MCF 10A (cell line): ENCODE data around the gene SETD9. TPM values are rescaled to one million over a fixed set of nuclear protein-coding genes. Genes with fewer than 3 reads are reported as not detected.

Experiments used
- BruUV-seq: library from RNA; stranded (reverse); fragments of 400-500 nt; replicated peaks from 2 replicates; lab custom pipeline; 2021; lab: Mats Ljungman, UMichigan
- CTCF ChIA-PET: fragments of 300-600 bp; sonication (Branson Sonifier 250); formaldehyde crosslinking; extraction: SDS; loops from one replicate; lab custom pipeline; 2021; ENCODE audit warnings: antibody characterized with exemption, inconsistent platforms; lab: Yijun Ruan, JAX
- POLR2A ChIA-PET: fragments of 300-600, 350-650 bp; sonication (Branson Sonifier 250); formaldehyde crosslinking; extraction: SDS; loops from one replicate; lab custom pipeline; 2020; ENCODE audit warnings: antibody characterized with exemption, inconsistent platforms; lab: Yijun Ruan, JAX
- DNase-seq: peaks from one replicate; pipeline ENCODE4 v3.0.0-alpha.2; 2018; ENCODE audit not compliant: unreplicated experiment
- H3K27ac Mint-ChIP-seq: one replicate; pipeline ENCODE4 v1.8.0; 2022; ENCODE audit warnings: mild to moderate bottlenecking, low read depth, mixed read lengths; ENCODE audit not compliant: unreplicated experiment
- H3K27me3 Mint-ChIP-seq: one replicate; pipeline ENCODE4 v1.8.0; 2022; ENCODE audit warnings: mixed read lengths; ENCODE audit not compliant: insufficient read depth, unreplicated experiment
- H3K36me3 Mint-ChIP-seq: one replicate; pipeline ENCODE4 v1.8.0; 2022; ENCODE audit warnings: mild to moderate bottlenecking, moderate library complexity, mixed read lengths; ENCODE audit not compliant: insufficient read depth, unreplicated experiment
- H3K4me1 Mint-ChIP-seq: one replicate; pipeline ENCODE4 v1.8.0; 2022; ENCODE audit warnings: mixed read lengths; ENCODE audit not compliant: insufficient read depth, unreplicated experiment
- H3K4me3 Mint-ChIP-seq: one replicate; pipeline ENCODE4 v1.8.0; 2022; ENCODE audit warnings: mild to moderate bottlenecking, moderate library complexity, mixed read lengths; ENCODE audit not compliant: unreplicated experiment
- H3K9me3 Mint-ChIP-seq: one replicate; pipeline ENCODE4 v1.8.0; 2022; ENCODE audit warnings: mixed read lengths; ENCODE audit not compliant: unreplicated experiment
- intact Hi-C: fragments of 100-400 bp; cut with micrococcal nuclease; formaldehyde crosslinking; loops from 2 replicates; pipeline ENCODE4 v1.14.1; 2022
- total RNA-seq: library from RNA; stranded (reverse); gene quantifications from 2 replicates; pipeline ENCODE4 v1.2.3, GENCODE V29; 2022
- TF ChIP-seq, protein P1 (sequence below): fragments of 200-600 bp; IDR thresholded peaks from one replicate; pipeline ENCODE4 v1.8.0; 2022; ENCODE audit warnings: antibody characterized with exemption, mild to moderate bottlenecking; ENCODE audit not compliant: unreplicated experiment

The SETD9 gene
- total RNA-seq, 1 experiment from 2014 or later: 11.5 TPM

DNA sequence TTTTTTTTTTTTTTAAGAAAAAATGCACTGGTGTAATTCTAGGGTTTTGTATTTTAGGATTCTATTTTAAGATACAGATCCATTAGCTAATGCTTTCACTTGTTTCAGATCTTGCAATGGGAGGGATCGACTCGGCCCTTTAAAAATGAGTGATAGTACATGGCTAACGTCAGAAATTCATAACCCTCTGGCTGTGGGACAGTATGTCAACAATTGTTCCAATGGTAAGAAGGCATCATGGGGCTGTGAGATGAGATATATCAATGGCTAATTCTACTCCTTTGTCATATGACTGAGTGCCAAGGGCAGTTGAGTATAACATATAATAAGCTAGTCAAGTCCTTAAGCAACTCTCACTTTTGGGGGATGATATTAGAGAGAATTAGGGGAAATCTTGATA, 4.4 kb downstream of the SETD9 start:
- Mint-ChIP-seq H3K4me3 (no peak overlapping the region), H3K36me3 (no peaks in the 10 kb centered on the region), H3K27ac (no peak overlapping the region), H3K9me3 (no peaks in the 10 kb centered on the region), H3K27me3 (no peaks in the 10 kb centered on the region), H3K4me1 (peaks cover 3% of the 10 kb centered on the region)
- intact Hi-C loops: no loop called here
- DNase-seq: no peak
- no TSS peak for BruUV-seq
- POLR2A ChIA-PET: interaction anchor here (0.6 kb wide), 1 partner anchor 414 kb away, joined by 4 read pairs; no protein-coding TSS in a partner anchor
- CTCF ChIA-PET: interaction anchor here (0.6 to 0.9 kb wide), 3 partner anchors 101 to 308 kb away, joined by 3 to 4 read pairs (median 4); no protein-coding TSS in a partner anchor
- TF ChIP-seq, protein P1, sequence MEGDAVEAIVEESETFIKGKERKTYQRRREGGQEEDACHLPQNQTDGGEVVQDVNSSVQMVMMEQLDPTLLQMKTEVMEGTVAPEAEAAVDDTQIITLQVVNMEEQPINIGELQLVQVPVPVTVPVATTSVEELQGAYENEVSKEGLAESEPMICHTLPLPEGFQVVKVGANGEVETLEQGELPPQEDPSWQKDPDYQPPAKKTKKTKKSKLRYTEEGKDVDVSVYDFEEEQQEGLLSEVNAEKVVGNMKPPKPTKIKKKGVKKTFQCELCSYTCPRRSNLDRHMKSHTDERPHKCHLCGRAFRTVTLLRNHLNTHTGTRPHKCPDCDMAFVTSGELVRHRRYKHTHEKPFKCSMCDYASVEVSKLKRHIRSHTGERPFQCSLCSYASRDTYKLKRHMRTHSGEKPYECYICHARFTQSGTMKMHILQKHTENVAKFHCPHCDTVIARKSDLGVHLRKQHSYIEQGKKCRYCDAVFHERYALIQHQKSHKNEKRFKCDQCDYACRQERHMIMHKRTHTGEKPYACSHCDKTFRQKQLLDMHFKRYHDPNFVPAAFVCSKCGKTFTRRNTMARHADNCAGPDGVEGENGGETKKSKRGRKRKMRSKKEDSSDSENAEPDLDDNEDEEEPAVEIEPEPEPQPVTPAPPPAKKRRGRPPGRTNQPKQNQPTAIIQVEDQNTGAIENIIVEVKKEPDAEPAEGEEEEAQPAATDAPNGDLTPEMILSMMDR: no peak

DNA sequence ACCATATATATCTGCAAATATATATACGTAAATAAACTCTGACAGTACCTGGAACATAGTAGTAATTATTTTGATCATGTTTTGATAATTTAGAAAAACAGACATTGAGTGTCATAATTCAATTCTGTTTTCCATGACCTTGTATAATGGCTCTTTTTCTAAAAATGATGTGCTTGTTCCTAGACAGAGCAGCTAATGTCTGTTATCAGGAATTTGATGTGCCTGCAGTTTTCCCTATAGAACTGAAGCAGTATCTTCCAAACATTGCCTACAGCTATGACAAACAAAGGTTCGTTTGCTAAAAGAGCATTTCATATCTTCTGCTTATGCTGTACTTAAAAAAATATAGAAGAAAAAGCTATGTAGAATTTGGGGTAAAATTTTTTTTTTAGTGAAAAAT, 5.3 kb downstream of the SETD9 start:
- H3K4me1 Mint-ChIP-seq: no peaks in the 10 kb centered on the region
- BruUV-seq: no TSS peak

DNA sequence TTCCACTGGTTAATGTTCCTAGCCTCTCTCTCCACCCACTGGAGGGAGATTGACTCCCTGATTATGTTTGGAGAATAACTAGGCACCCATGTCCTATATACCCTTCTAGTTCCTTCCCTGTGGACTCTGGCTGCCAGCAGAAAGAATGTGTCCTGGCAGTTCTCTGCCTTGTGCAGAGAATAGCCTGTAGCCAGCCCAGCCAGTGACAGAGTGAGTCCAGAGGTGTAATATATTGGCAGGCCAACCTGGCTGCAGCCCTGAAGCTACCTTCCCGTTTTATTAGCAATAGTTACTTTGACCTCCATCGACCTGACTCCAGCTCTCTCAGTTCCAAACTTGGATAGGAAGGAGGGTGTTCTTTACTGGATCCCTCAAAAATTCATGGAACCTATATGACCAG, 8.1 kb downstream of the SETD9 start:
- H3K4me3 Mint-ChIP-seq: no peak overlapping the region
- intact Hi-C loops: no loop called here
- H3K27ac Mint-ChIP-seq: no peak overlapping the region
- ChIA-PET CTCF (interaction anchor here (0.9 to 3.1 kb wide), 4 partner anchors 15 to 221 kb away, joined by 3 to 15 read pairs (median 5); no protein-coding TSS in a partner anchor), POLR2A (interaction anchor here (0.7 to 1.6 kb wide), 2 partner anchors 7 to 9 kb away, joined by 3 to 7 read pairs; partner anchors contain the start of gene SETD9)
- no peaks in the 10 kb centered on the region for H3K4me1 Mint-ChIP-seq
- peaks cover 20% of the 10 kb centered on the region for H3K36me3 Mint-ChIP-seq
- DNase-seq: no peak
- TF ChIP-seq, protein P1: no peak
- no TSS peak for BruUV-seq
- H3K9me3 Mint-ChIP-seq: no peaks in the 10 kb centered on the region
- no peaks in the 10 kb centered on the region for H3K27me3 Mint-ChIP-seq

More for the DNA sequence above, 5.3 kb downstream of the SETD9 start:
- DNase-seq: no peak
- no peak overlapping the region for H3K4me3 Mint-ChIP-seq
- H3K27me3 Mint-ChIP-seq: no peaks in the 10 kb centered on the region
- no peaks in the 10 kb centered on the region for H3K36me3 Mint-ChIP-seq
- POLR2A ChIA-PET: no interaction called here
- TF ChIP-seq, protein P1: no peak
- intact Hi-C loops: no loop called here
- CTCF ChIA-PET: interaction anchor here (0.6 to 0.9 kb wide), 4 partner anchors 30 to 351 kb away, joined by 3 to 4 read pairs (median 3); no protein-coding TSS in a partner anchor
- no peak overlapping the region for H3K27ac Mint-ChIP-seq
- H3K9me3 Mint-ChIP-seq: no peaks in the 10 kb centered on the region

DNA sequence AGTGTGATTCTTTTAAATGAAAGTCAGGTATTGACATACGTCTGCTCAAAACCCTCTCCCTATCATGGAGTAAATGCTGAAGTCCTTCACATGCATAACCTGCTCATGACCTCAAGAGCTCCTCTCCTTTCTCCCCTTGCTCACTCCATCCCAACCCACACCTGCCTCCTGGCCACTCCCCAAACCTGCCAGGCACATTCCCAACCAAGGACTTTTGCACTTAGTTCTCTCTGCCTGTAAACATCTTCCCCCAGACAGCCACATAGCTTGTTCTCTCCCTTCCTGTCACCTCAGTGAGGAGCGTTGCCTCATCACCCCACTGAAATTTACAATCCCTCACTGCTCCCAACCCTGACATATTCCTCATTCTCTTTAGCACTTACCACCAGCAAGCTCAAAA, 8.7 kb downstream of the SETD9 start:
- H3K27ac Mint-ChIP-seq: no peak overlapping the region
- DNase-seq: no peak
- H3K9me3 Mint-ChIP-seq: no peaks in the 10 kb centered on the region
- H3K36me3 Mint-ChIP-seq: peaks cover 25% of the 10 kb centered on the region
- TF ChIP-seq, protein P1: no peak
- no peak overlapping the region for H3K4me3 Mint-ChIP-seq
- BruUV-seq: no TSS peak
- no peaks in the 10 kb centered on the region for H3K27me3 Mint-ChIP-seq
- intact Hi-C loops: no loop called here
- ChIA-PET CTCF (interaction anchor here (0.5 to 3.1 kb wide), 5 partner anchors 16 to 220 kb away, joined by 3 to 15 read pairs (median 7); no protein-coding TSS in a partner anchor), POLR2A (interaction anchor here (0.7 to 1.6 kb wide), 3 partner anchors 8 to 33 kb away, joined by 3 to 7 read pairs (median 5); partner anchors contain the start of gene SETD9)
- no peaks in the 10 kb centered on the region for H3K4me1 Mint-ChIP-seq
